ENCODE data around the gene SLC29A4. TPM values are rescaled to one million over a fixed set of nuclear protein-coding genes. Genes with fewer than 3 reads are reported as not detected.

The SLC29A4 gene
- total and polyA plus RNA-seq, 2 of the 8 experiments (the other 6 are each of a cell fraction or from before 2014, with no cell fraction given) = 6.9 to 15.1 TPM

Other genes starting within 250 kb of the SLC29A4 start
- gene RBAK, start 237.1 kb upstream of the SLC29A4 start, total RNA-seq (2021; fragmentation: NEBNext Ultra II Directional; extraction: Animal tissue kit (Norgen Biotek cat#: 25700)) = 16.1 and 18.2 TPM in 2 replicates
- 1.3 and 1.9 TPM in 2 replicates for gene RBAK, start 237.1 kb upstream of the SLC29A4 start, polyA plus RNA-seq (2011; rRNA removed)
- gene WIPI2, start 92.7 kb upstream of the SLC29A4 start, total RNA-seq (2021; fragmentation: NEBNext Ultra II Directional; extraction: Animal tissue kit (Norgen Biotek cat#: 25700)) = 74.4 and 75.4 TPM in 2 replicates
- gene WIPI2, start 92.7 kb upstream of the SLC29A4 start, polyA plus RNA-seq (2011; rRNA removed) = 52.2 and 53.5 TPM in 2 replicates
- 8.6 and 9.9 TPM in 2 replicates for gene TNRC18, start 140.9 kb downstream of the SLC29A4 start, total RNA-seq (2021; fragmentation: NEBNext Ultra II Directional; extraction: Animal tissue kit (Norgen Biotek cat#: 25700))
- 1.7 and 3.2 TPM in 2 replicates for gene TNRC18, start 140.9 kb downstream of the SLC29A4 start, polyA plus RNA-seq (2011; rRNA removed)
- 18.9 and 19.4 TPM in 2 replicates for gene FBXL18, start 230.9 kb downstream of the SLC29A4 start, total RNA-seq (2021; fragmentation: NEBNext Ultra II Directional; extraction: Animal tissue kit (Norgen Biotek cat#: 25700))
- gene FBXL18, start 230.9 kb downstream of the SLC29A4 start, polyA plus RNA-seq (2011; rRNA removed) = 12.9 and 21.8 TPM in 2 replicates
- 5,193 and 5,434 TPM in 2 replicates for gene ACTB, start 247.7 kb downstream of the SLC29A4 start, total RNA-seq (2021; fragmentation: NEBNext Ultra II Directional; extraction: Animal tissue kit (Norgen Biotek cat#: 25700))
- gene ACTB, start 247.7 kb downstream of the SLC29A4 start, polyA plus RNA-seq (2011; rRNA removed) = 3,302 and 5,403 TPM in 2 replicates